ENCODE data around the gene PDE6G.
A peak's percentile ranks its signal among the peaks of the same experiment; 100 is the strongest.

PDE6G gene

GRCh38 chr17:81615401-81615930, 40.9 kb downstream of the PDE6G start:
- Histone ChIP-seq H3K4me3 (replicated peaks; ENCODE audit: insufficient read depth, low read length) (no peak overlapping the region), H3K27ac (replicated peaks) (no peak overlapping the region), H3K27me3 (ENCODE audit: insufficient read depth, poor library complexity, severe bottlenecking) (no peaks in the 10 kb centered on the region)
- DNase-seq (ENCODE audit: low read depth in 1 of 2, low spot score in 1 of 2): no peak
- TF ChIP-seq POLR2AphosphoS5 (IDR thresholded peaks at IDR 0.05; ENCODE audit: low read depth): no peak
- no peak for TF ChIP-seq SPI1 (IDR thresholded peaks at IDR 0.05; ENCODE audit: borderline replicate concordance, low read depth)
- no peak for TF ChIP-seq CTCF (IDR thresholded peaks at IDR 0.05; ENCODE audit: insufficient read depth, low read length)
- TF ChIP-seq GABPA (IDR thresholded peaks at IDR 0.05; ENCODE audit: low read depth): no peak
- TF ChIP-seq REST (IDR thresholded peaks at IDR 0.05; ENCODE audit: insufficient replicate concordance, low read depth): no peak

- Histone ChIP-seq H3K27me3 (ENCODE audit: insufficient read depth, poor library complexity, severe bottlenecking) (no peaks in the 10 kb centered on the region), H3K27ac (replicated peaks) (no peak overlapping the region), H3K4me3 (replicated peaks; ENCODE audit: insufficient read depth, low read length) (no peak overlapping the region)
- TF ChIP-seq REST (IDR thresholded peaks at IDR 0.05; ENCODE audit: insufficient replicate concordance, low read depth): no peak
- TF ChIP-seq POLR2AphosphoS5 (IDR thresholded peaks at IDR 0.05; ENCODE audit: low read depth): no peak
- no peak for TF ChIP-seq SPI1 (IDR thresholded peaks at IDR 0.05; ENCODE audit: borderline replicate concordance, low read depth)
- TF ChIP-seq CTCF (IDR thresholded peaks at IDR 0.05; ENCODE audit: insufficient read depth, low read length): no peak
- TF ChIP-seq GABPA (IDR thresholded peaks at IDR 0.05; ENCODE audit: low read depth): no peak
- DNase-seq (ENCODE audit: low read depth in 1 of 2, low spot score in 1 of 2): no peak
Observed at GRCh38 chr17:81612172-81612970, 44.0 kb downstream of the PDE6G start.

- H3K4me3 ChIP-seq (replicated peaks; ENCODE audit: insufficient read depth, low read length): no peak overlapping the region
- DNase-seq (ENCODE audit: low read depth in 1 of 2, low spot score in 1 of 2): peak in 1 of 2 experiments; percentile 57
- TF ChIP-seq SPI1 (IDR thresholded peaks at IDR 0.05; ENCODE audit: borderline replicate concordance, low read depth) (no peak), CTCF (IDR thresholded peaks at IDR 0.05; ENCODE audit: insufficient read depth, low read length) (no peak), REST (IDR thresholded peaks at IDR 0.05; ENCODE audit: insufficient replicate concordance, low read depth) (no peak), POLR2AphosphoS5 (IDR thresholded peaks at IDR 0.05; ENCODE audit: low read depth) (no peak), GABPA (IDR thresholded peaks at IDR 0.05; ENCODE audit: low read depth) (no peak)
- H3K27ac ChIP-seq (replicated peaks): peak overlapping the region; percentile 61
- H3K27me3 ChIP-seq (ENCODE audit: insufficient read depth, poor library complexity, severe bottlenecking): no peaks in the 10 kb centered on the region
Observed at GRCh38 chr17:81609541-81610311, 46.6 kb downstream of the PDE6G start.

Data from HL-60 (cell line).